SK-N-SH (cell line): ENCODE measurements around the gene INSYN2B. TPM values are rescaled to one million over a fixed set of nuclear protein-coding genes. Genes with fewer than 3 reads are reported as not detected.

Source experiments
- CTCF ChIA-PET: fragments of 300-600, 350-600 bp; formaldehyde crosslinking; extraction: SDS; loops from one replicate; lab custom pipeline; 2021; lab: Yijun Ruan, JAX
- POLR2A ChIA-PET: fragments of 350-600 bp; sonication (Branson Sonifier 250); formaldehyde crosslinking; extraction: SDS; loops from one replicate; lab custom pipeline; 2020; ENCODE audit warnings: antibody characterized with exemption, inconsistent platforms; lab: Yijun Ruan, JAX
- DNase-seq: peaks from one replicate; pipeline ENCODE4 v3.0.0; 2012
- H2AFZ ChIP-seq: fragments of 200-600 bp; sonication (generic); 2 replicates; pipeline ENCODE4 v1.8.1; 2016; ENCODE audit warnings: antibody characterized with exemption, mild to moderate bottlenecking, low read depth
- H3F3A ChIP-seq: fragments of 200-600 bp; sonication (generic); replicated peaks from 2 replicates; pipeline ENCODE3; 2016; ENCODE audit warnings: antibody characterized with exemption, mild to moderate bottlenecking; ENCODE audit not compliant: insufficient read depth
- H3K27ac ChIP-seq, 2 experiments: fragments of 200-500 bp in 1 of 2; fragments of 200-600 bp in 1 of 2; sonication (Bioruptor generic) in 1 of 2; sonication (generic), shearing (Covaris generic) in 1 of 2; 2 replicates each; pipeline versions ENCODE4 v1.5.1 to v1.6.1; 2014 to 2016; ENCODE audit warnings: low read depth in 2 of 2, inconsistent platforms in 1 of 2, low read length in 1 of 2, mild to moderate bottlenecking in 1 of 2, mixed read lengths in 1 of 2
- H3K27me3 ChIP-seq: fragments of 200-600 bp; sonication (generic), shearing (Covaris generic); 2 replicates; pipeline ENCODE4 v1.6.1; 2016; ENCODE audit warnings: mixed run types; ENCODE audit not compliant: insufficient read depth
- H3K36me3 ChIP-seq, 2 experiments: fragments of 200-500 bp in 1 of 2; fragments of 200-600 bp in 1 of 2; sonication (Bioruptor generic) in 1 of 2; sonication (generic) in 1 of 2; replicated peaks in 1 of 2; 2 replicates each; pipeline versions ENCODE3 to v1.5.1; 2014 to 2016; ENCODE audit warnings: low read length in 1 of 2, mild to moderate bottlenecking in 1 of 2; ENCODE audit not compliant: insufficient read depth in 2 of 2, control insufficient read depth in 1 of 2
- H3K4me1 ChIP-seq, 2 experiments: fragments of 200-500 bp in 1 of 2; fragments of 200-600 bp in 1 of 2; sonication (Bioruptor generic) in 1 of 2; sonication (generic), shearing (Covaris generic) in 1 of 2; 2 replicates each; pipeline versions ENCODE4 v1.5.1 to v1.6.1; 2014 to 2016; ENCODE audit warnings: low read depth in 1 of 2, low read length in 1 of 2, mixed run types in 1 of 2; ENCODE audit not compliant: insufficient read depth in 2 of 2, control insufficient read depth in 1 of 2
- H3K4me2 ChIP-seq: fragments of 200-600 bp; sonication (generic), shearing (Covaris generic); 2 replicates; pipeline ENCODE4 v1.6.1; 2017; ENCODE audit warnings: mixed run types
- H3K4me3 ChIP-seq, 2 experiments: fragments of 200-500 bp in 1 of 2; fragments of 200-600 bp in 1 of 2; sonication (Bioruptor generic) in 1 of 2; sonication (generic), shearing (Covaris generic) in 1 of 2; 2 replicates each; pipeline versions ENCODE4 v1.5.1 to v1.8.1; 2014 to 2016; ENCODE audit warnings: low read depth in 2 of 2, inconsistent platforms in 1 of 2, low read length in 1 of 2, mild to moderate bottlenecking in 1 of 2, mixed read lengths in 1 of 2, moderate library complexity in 1 of 2
- H3K79me2 ChIP-seq: fragments of 200-600 bp; sonication (generic); 2 replicates; pipeline ENCODE4 v1.8.1; 2017; ENCODE audit warnings: mild to moderate bottlenecking; ENCODE audit not compliant: insufficient read depth
- H3K9ac ChIP-seq: fragments of 200-600 bp; sonication (generic); 2 replicates; pipeline ENCODE4 v1.6.1; 2017; ENCODE audit warnings: mixed run types
- H3K9me2 ChIP-seq: fragments of 200-600 bp; sonication (generic); 2 replicates; pipeline ENCODE4 v1.6.1; 2017; ENCODE audit warnings: mixed run types
- H3K9me3 ChIP-seq: fragments of 200-600 bp; sonication (generic); 2 replicates; pipeline ENCODE4 v1.6.1; 2017; ENCODE audit warnings: mixed run types, mild to moderate bottlenecking, moderate library complexity
- H4K20me1 ChIP-seq: fragments of 200-600 bp; sonication (generic); 2 replicates; pipeline ENCODE4 v1.6.1; 2017; ENCODE audit warnings: mild to moderate bottlenecking, mixed run types; ENCODE audit not compliant: insufficient read depth
- CHD2 ChIP-seq: fragments of 150-350 bp; IDR thresholded peaks from 2 replicates; pipeline ENCODE4 v1.6.1; 2018; ENCODE audit warnings: low read length; ENCODE audit not compliant: partially characterized antibody
- CTCF ChIP-seq: fragments of 200-600 bp; sonication (generic); IDR thresholded peaks from 2 replicates; pipeline ENCODE4 v1.6.1; 2017; ENCODE audit warnings: antibody characterized with exemption, mild to moderate bottlenecking, moderate library complexity
- ELF1 ChIP-seq: IDR thresholded peaks from 2 replicates; pipeline ENCODE4 v1.4.0; 2012
- FOSL2 ChIP-seq: IDR thresholded peaks from 2 replicates; pipeline ENCODE4 v1.4.0; 2012; ENCODE audit warnings: low read depth, mild to moderate bottlenecking, moderate library complexity, borderline replicate concordance
- FOXJ3 ChIP-seq: sonication (generic); formaldehyde crosslinking; IDR thresholded peaks from 2 replicates; pipeline ENCODE4 v1.5.1; 2020; ENCODE audit warnings: mild to moderate bottlenecking, missing genetic modification reagents
- FOXM1 ChIP-seq: IDR thresholded peaks from 2 replicates; pipeline ENCODE4 v1.4.0; 2012; ENCODE audit warnings: low read depth, mild to moderate bottlenecking
- GABPA ChIP-seq: IDR thresholded peaks from 2 replicates; pipeline ENCODE4 v1.4.0; 2012; ENCODE audit warnings: low read depth, mild to moderate bottlenecking
- IRF3 ChIP-seq: fragments of 150-350 bp; IDR thresholded peaks from 2 replicates; pipeline ENCODE4 v1.6.1; 2016; ENCODE audit warnings: mild to moderate bottlenecking, low read depth, low read length
- MXI1 ChIP-seq: IDR thresholded peaks from 2 replicates; pipeline ENCODE4 v1.6.1; 2012; ENCODE audit warnings: mild to moderate bottlenecking, low read depth, low read length, improper control_type of control experiment
- RXRA ChIP-seq: IDR thresholded peaks from 2 replicates; pipeline ENCODE4 v1.4.0; 2012; ENCODE audit warnings: low read depth, mild to moderate bottlenecking, borderline replicate concordance
- SIN3A ChIP-seq: IDR thresholded peaks from 2 replicates; pipeline ENCODE4 v1.6.1; 2012; ENCODE audit warnings: low read depth, mild to moderate bottlenecking, low read length, moderate library complexity, borderline replicate concordance
- TCF12 ChIP-seq: IDR thresholded peaks from 2 replicates; pipeline ENCODE4 v1.4.0; 2012
- TEAD4 ChIP-seq: IDR thresholded peaks from 2 replicates; pipeline ENCODE4 v1.4.0; 2012; ENCODE audit warnings: mild to moderate bottlenecking, borderline replicate concordance; ENCODE audit not compliant: insufficient read depth
- WGBS: methylation state at CpG from one replicate; pipeline ENCODE4 v1.1.6; 2017; ENCODE audit warnings: low lambda C conversion rate; 5-methylcytosine and 5-hydroxymethylcytosine counted together
- polyA plus RNA-seq, 3 experiments: library from polyadenylated mRNA; depleted of rRNA; stranded (reverse); fragments of >200 nt; gene quantifications; 2 replicates each; pipeline ENCODE4 v1.2.3, GENCODE V29; 2012
- TF ChIP-seq, protein P1 (sequence below): IDR thresholded peaks from 2 replicates; pipeline ENCODE4; 2012
- TF ChIP-seq, protein P2 (sequence below): IDR thresholded peaks from 2 replicates; pipeline ENCODE4 v1.4.0; 2012; ENCODE audit warnings: low read depth, borderline replicate concordance

INSYN2B gene
- polyA plus RNA-seq, 1 of the 3 experiments (the other 2 are of a cell fraction): 9.2 TPM

DNA sequence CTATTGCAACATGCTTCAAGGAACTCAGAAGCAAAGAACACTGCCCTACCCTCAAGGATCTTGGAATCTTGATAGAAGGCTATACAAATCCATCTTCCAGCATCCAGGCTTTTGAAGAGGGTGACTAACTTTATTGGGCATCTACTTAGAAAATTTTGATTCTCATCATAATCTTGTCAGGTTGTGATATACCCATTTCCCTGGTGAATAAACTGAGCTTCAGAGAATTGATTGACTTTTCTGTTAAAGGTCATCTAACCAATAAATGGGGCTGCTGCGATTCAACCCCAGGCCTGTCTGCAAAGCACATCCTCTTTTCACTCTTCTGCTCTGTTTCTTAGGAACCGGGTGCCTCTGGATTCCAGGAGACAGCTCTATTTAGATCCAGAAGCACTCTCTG is 19.9 kb upstream of the INSYN2B start:
- no peak for DNase-seq
- Histone ChIP-seq H3K9ac (no peak overlapping the region), H3K27me3 (no peaks in the 10 kb centered on the region), H3K27ac (no peak overlapping the region), H4K20me1 (no peaks in the 10 kb centered on the region), H3K4me2 (no peak overlapping the region), H3K79me2 (no peaks in the 10 kb centered on the region), H3K36me3 (no peaks in the 10 kb centered on the region), H3K9me2 (no peaks in the 10 kb centered on the region), H3K4me1 (no peaks in the 10 kb centered on the region; a peak in 1 of 4 replicates), H3F3A (no peaks in the 10 kb centered on the region)
- CTCF ChIA-PET: interaction anchor here (0.7 to 2.7 kb wide), 3 partner anchors 11 to 20 kb away, joined by 3 to 23 read pairs (median 4); partner anchors contain the start of gene INSYN2B
- 67% methylated on average over 2 of the region's 2 CpGs for WGBS
- TF ChIP-seq GABPA: no peak
- TF ChIP-seq SIN3A: no peak
- no peak for TF ChIP-seq ELF1
- no peak for TF ChIP-seq TEAD4
- no peak for TF ChIP-seq MXI1
- TF ChIP-seq RXRA: no peak
- TF ChIP-seq, protein P1, sequence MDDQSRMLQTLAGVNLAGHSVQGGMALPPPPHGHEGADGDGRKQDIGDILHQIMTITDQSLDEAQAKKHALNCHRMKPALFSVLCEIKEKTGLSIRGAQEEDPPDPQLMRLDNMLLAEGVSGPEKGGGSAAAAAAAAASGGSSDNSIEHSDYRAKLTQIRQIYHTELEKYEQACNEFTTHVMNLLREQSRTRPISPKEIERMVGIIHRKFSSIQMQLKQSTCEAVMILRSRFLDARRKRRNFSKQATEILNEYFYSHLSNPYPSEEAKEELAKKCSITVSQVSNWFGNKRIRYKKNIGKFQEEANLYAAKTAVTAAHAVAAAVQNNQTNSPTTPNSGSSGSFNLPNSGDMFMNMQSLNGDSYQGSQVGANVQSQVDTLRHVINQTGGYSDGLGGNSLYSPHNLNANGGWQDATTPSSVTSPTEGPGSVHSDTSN: no peak
- TF ChIP-seq FOSL2: no peak
- TF ChIP-seq, all 33 proteins: peak for 0
- H3K9me3 ChIP-seq: no peaks in the 10 kb centered on the region
- no peak overlapping the region for H2AFZ ChIP-seq
- POLR2A ChIA-PET: no interaction called here
- no peak overlapping the region for H3K4me3 ChIP-seq

DNA sequence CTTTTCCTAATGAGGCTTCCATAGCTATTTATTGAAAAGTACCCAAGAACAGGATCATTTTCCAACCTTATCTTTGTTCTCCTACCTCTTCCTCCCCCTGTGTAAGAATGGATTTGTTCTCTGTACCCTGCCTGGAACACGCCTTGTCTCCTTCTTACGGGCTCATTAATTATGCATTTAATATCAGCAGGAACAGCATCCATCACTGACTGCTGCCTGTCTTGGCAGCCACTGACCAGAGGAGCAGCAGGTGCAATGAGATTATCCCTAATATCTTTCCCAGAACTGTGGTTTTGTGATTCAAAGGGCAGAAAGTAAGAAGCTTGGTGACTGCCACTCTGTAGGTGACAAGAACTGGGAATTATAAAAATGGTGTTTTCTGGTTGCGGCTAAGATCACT is 19.3 kb upstream of the INSYN2B start:
- 83% methylated on average over 3 of the region's 3 CpGs for WGBS
- no peaks in the 10 kb centered on the region for H3K27me3 ChIP-seq
- DNase-seq: no peak
- H3K27ac ChIP-seq: no peak overlapping the region
- H3K79me2 ChIP-seq: no peaks in the 10 kb centered on the region
- no peaks in the 10 kb centered on the region for H3F3A ChIP-seq
- no peak overlapping the region for H3K9ac ChIP-seq
- no peaks in the 10 kb centered on the region; a peak in 1 of 4 replicates for H3K4me1 ChIP-seq
- TF ChIP-seq CTCF (no peak), RXRA (no peak), FOXM1 (no peak), TCF12 (no peak), IRF3 (no peak), FOSL2 (no peak), CHD2 (no peak), FOXJ3 (CRISPR knock-in tag) (no peak)
- TF ChIP-seq, protein P2, sequence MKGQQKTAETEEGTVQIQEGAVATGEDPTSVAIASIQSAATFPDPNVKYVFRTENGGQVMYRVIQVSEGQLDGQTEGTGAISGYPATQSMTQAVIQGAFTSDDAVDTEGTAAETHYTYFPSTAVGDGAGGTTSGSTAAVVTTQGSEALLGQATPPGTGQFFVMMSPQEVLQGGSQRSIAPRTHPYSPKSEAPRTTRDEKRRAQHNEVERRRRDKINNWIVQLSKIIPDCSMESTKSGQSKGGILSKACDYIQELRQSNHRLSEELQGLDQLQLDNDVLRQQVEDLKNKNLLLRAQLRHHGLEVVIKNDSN: no peak
- no peaks in the 10 kb centered on the region for H4K20me1 ChIP-seq
- no peak overlapping the region for H2AFZ ChIP-seq
- POLR2A ChIA-PET: no interaction called here
- CTCF ChIA-PET: interaction anchor here (0.9 to 2.7 kb wide), 4 partner anchors 14 to 185 kb away, joined by 3 to 23 read pairs (median 4); partner anchors contain the start of gene INSYN2B
- no peaks in the 10 kb centered on the region for H3K36me3 ChIP-seq
- no peaks in the 10 kb centered on the region for H3K9me3 ChIP-seq
- H3K4me3 ChIP-seq: no peak overlapping the region
- no peaks in the 10 kb centered on the region for H3K9me2 ChIP-seq
- H3K4me2 ChIP-seq: no peak overlapping the region
